Adipose tissue (tissue), 3 donors: ENCODE measurements around the gene SSX2B. TPM values are rescaled to one million over a fixed set of nuclear protein-coding genes. Genes with fewer than 3 reads are reported as not detected.
"Not testable (repeated sequence)": the region's sequence is repeated elsewhere in the genome, so short reads cannot be mapped to it uniquely, and the experiment has no call there.

Experiments used
- H3K27ac ChIP-seq: one replicate; pipeline ENCODE4 v1.5.1; 2013; ENCODE audit warnings: low read depth, low read length
- WGBS, 3 donors: extraction: QIAGEN DNeasy Blood & Tissue Kit; methylation state at CpG; one replicate each; pipeline ENCODE4 v1.1.7; 2013; 5-methylcytosine and 5-hydroxymethylcytosine counted together
- polyA plus RNA-seq, 3 donors: library from polyadenylated mRNA; stranded (reverse); fragments of 200-250 nt; gene quantifications; one replicate each; pipeline ENCODE4 v1.2.3, GENCODE V29; 2013
- donor health status: healthy with polysubstance abuse.
- donor health status: Bipolar disorder and iron deficiency.
- donor health status: healthy.

Gene SSX2B
- polyA plus RNA-seq, result not detected

- no CpG with 5 or more reads among the region's 13 CpGs for WGBS, 3 donors
- not testable (repeated sequence) for H3K27ac ChIP-seq
Observed at GRCh38 chrX:52750952-52751351, at the start of gene SSX2B. TSS of gene SSX2B (plus strand) at chrX:52751252. CDS start at chrX:52752681, 1,429 bp downstream.

- not testable (repeated sequence) for H3K27ac ChIP-seq
- whole genome bisulfite sequencing, 3 donors, result no CpG with 5 or more reads among the region's 13 CpGs
Observed at GRCh38 chrX:52707078-52707477, 44.0 kb upstream of the SSX2B start, which contains the start of gene SSX2. TSS of gene SSX2 (minus strand) at chrX:52707178. CDS start at chrX:52705749, 1,429 bp downstream.

- not testable (repeated sequence) for H3K27ac ChIP-seq
- WGBS, 3 donors, result 90% methylated on average over 2 of the region's 5 CpGs; no CpG with 5 or more reads in 2 of the 3 donors
Observed at GRCh38 chrX:52765983-52766382, 14.9 kb downstream of the SSX2B start.

GRCh38 chrX:52773504-52773903 lies 22.5 kb downstream of the SSX2B start:
- WGBS, 3 donors, result 76 to 86% (median 83%) methylated on average over 7 to 9 of the region's 11 CpGs
- not testable (repeated sequence) for H3K27ac ChIP-seq

- 84 to 100% (median 93%) methylated on average over 2 of the region's 2 CpGs for WGBS, 3 donors
- H3K27ac ChIP-seq, result not testable (repeated sequence)
Observed at GRCh38 chrX:52797327-52797726, 46.3 kb downstream of the SSX2B start, which contains the start of gene SPANXN5. TSS of gene SPANXN5 (minus strand) at chrX:52797427. CDS start at chrX:52797348, 79 bp downstream.

- H3K27ac ChIP-seq, result not testable (repeated sequence)
- WGBS, 3 donors, result 66 to 73% (median 68%) methylated on average over 2 of the region's 2 CpGs
Observed at GRCh38 chrX:52804876-52805275, 53.8 kb downstream of the SSX2B start.

Other genes starting within 250 kb of the SSX2B start
- not detected for gene XAGE1B, start 234.2 kb upstream of the SSX2B start, polyA plus RNA-seq
- not detected for gene SSX7, start 96.4 kb upstream of the SSX2B start, polyA plus RNA-seq
- not detected for gene SSX2, start 44.1 kb upstream of the SSX2B start, polyA plus RNA-seq
- gene SPANXN5, start 46.2 kb downstream of the SSX2B start, polyA plus RNA-seq, result not detected
- gene XAGE5, start 60.0 kb downstream of the SSX2B start, polyA plus RNA-seq, result not detected
- gene XAGE3, start 116.8 kb downstream of the SSX2B start, polyA plus RNA-seq, result under 1 TPM in 1 of 3 donors, not detected in 2; 0.40 TPM
- gene FAM156B, start 146.1 kb downstream of the SSX2B start, polyA plus RNA-seq, result 10 to 100 TPM; 12.8 to 27.5 (median 20.8) TPM
- gene FAM156A, start 207.3 kb downstream of the SSX2B start, polyA plus RNA-seq, result 10 to 100 TPM in 2 of 3 donors, 1 to 10 TPM in 1; 6.2 to 27.7 (median 13.0) TPM